Pancreas (tissue), 10 donors: ENCODE measurements around the gene TMEM129. TPM values are rescaled to one million over a fixed set of nuclear protein-coding genes. Genes with fewer than 3 reads are reported as not detected.

Experiments used
- ATAC-seq, 4 donors: fragments of 200-7000 bp; cut with Tn5 transposase; one replicate each; pipeline versions ENCODE4 v1.8.0 to v1.9.1; 2020; ENCODE audit warnings: mild to moderate bottlenecking in 4 of 4, moderate library complexity in 4 of 4
- DNase-seq, 6 donors: peaks; one replicate each; pipeline ENCODE4 v3.0.0-alpha.2; 2020
- FAIRE-seq: peaks from 2 replicates; lab custom pipeline; 2012; peaks lifted over from hg19 to GRCh38; lab: Jason Lieb, UNC
- H3K27ac ChIP-seq, 4 donors: fragments of 200-600 bp; sonication (generic); 1 replicate in 3 of 4; 2 replicates in 1 of 4; pipeline versions ENCODE4 v1.5.0 to v1.8.0; 2020
- H3K27me3 ChIP-seq, 4 donors: fragments of 200-600 bp; one replicate each; pipeline ENCODE4 v1.8.0; 2021
- H3K36me3 ChIP-seq, 3 donors: fragments of 200-600 bp; sonication (generic) in 1 of 3; one replicate each; pipeline versions ENCODE4 v1.5.0 to v1.8.0; 2020 to 2021
- H3K4me1 ChIP-seq, 3 donors: fragments of 200-600 bp; one replicate each; pipeline ENCODE4 v1.8.0; 2021
- H3K4me3 ChIP-seq, 4 donors: fragments of 200-600 bp; sonication (generic) in 2 of 4; one replicate each; pipeline versions ENCODE4 v1.5.0 to v1.8.0; 2020 to 2021
- H3K9me3 ChIP-seq, 4 donors: fragments of 200-600 bp; one replicate each; pipeline ENCODE4 v1.8.0; 2021
- WGBS, 2 donors: extraction: QIAGEN DNeasy Blood & Tissue Kit; methylation state at CpG; one replicate each; pipeline ENCODE4 v1.1.7; 2013; 5-methylcytosine and 5-hydroxymethylcytosine counted together
- intact Hi-C, 3 donors: fragments of 100-400 bp; cut with DNase I; formaldehyde crosslinking; loops; one replicate each; pipeline versions ENCODE4 v1.11.1 to v1.14.2; 2022
- polyA plus RNA-seq, 2 donors: library from polyadenylated mRNA; stranded (reverse); fragments of 200-250 nt; gene quantifications; one replicate each; pipeline ENCODE4 v1.2.3, GENCODE V29; 2013
- total RNA-seq, 6 donors: library from RNA; stranded (reverse); fragmentation: NEBNext Ultra II Directional in 4 of 6; extraction: Animal tissue kit (Norgen Biotek cat#: 25700) in 4 of 6; gene quantifications; one replicate each; pipeline versions ENCODE4 v1.2.1 to v1.2.4, GENCODE V29; 2021 to 2023
- TF ChIP-seq, protein P1 (sequence below), 4 donors: fragments of 200-600 bp; sonication (generic) in 3 of 4; IDR thresholded peaks; one replicate each; pipeline versions ENCODE4 v1.5.0 to v1.8.0; 2021; ENCODE audit warnings: antibody characterized with exemption in 4 of 4
- donor health status: healthy with polysubstance abuse.
- donor health status: DM: no; HTN: no; CAD: no; lungs with moderate emphysema.
- donor health status: DM: no; HTN: no; CAD: no.
- donor health status: control.
- donor health status: control.
- donor health status: Bipolar disorder and iron deficiency.
- donor health status: DM: yes; HTN: yes; CAD: no.
- donor health status: DM: no; HTN: no; CAD: no.
- donor health status: DM: no; HTN: no; CAD: no.
- donor health status: DM: yes; HTN: yes; CAD: no.

Gene TMEM129
- total and polyA plus RNA-seq, 8 donors: 17.2 to 32.7 (median 20.0) TPM

DNA sequence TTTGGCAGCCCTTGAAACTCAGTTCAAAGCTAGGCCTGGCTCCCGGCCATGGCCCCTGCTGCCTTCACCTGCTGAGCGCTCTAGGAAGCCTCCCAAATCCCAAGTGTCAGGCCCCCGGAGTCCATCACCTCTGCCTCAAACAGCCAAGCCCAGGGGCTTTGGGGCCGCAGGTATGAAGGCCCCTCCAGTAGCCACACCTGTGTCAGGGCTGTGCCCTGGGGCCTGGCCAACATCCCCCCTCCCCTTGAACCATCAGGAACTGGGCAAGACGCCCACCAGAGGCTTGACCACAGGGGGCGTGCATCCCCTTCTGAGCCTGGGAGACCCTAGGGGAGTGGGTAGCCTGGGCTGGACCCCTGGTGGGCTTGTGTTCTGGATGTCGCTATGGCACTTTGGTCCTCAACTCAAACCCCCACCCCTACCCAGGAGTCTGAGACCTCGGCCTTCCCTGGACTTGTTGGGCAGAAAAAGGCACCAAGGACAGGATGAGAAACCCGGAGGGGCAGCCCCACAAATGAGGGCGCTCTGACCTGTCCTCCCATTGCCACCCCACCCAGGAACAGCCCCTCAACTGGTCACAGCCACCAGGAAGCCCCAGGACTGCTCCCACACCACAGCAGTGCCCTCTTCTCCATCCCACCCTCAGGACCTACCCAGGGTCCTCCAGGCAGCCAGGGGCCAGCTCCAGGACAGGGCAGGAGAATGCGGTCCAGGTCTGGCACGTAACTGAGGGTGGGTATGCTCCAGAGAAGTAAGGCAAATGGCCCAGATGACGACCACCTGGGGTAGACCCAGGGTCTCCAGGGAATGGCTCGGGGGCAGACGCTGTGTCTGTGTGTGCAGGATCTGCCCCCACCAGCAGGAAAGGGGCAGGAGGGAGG is 4.8 kb downstream of the TMEM129 start:
- DNase-seq (peak in 2 of 6 donors; percentile 56 to 58), FAIRE-seq (no peak), ATAC-seq (no peak)
- Histone ChIP-seq H3K36me3 (peaks cover 0 to 7% (median 0%) of the 10 kb centered on the region in 3 donors), H3K9me3 (no peaks in the 10 kb centered on the region), H3K27ac (no peak overlapping the region), H3K4me3 (no peak overlapping the region), H3K27me3 (no peaks in the 10 kb centered on the region), H3K4me1 (peaks cover 0 to 32% (median 28%) of the 10 kb centered on the region in 3 donors)
- 84 to 88% methylated on average over 15 of the region's 15 CpGs for WGBS, 2 donors
- TF ChIP-seq, protein P1, sequence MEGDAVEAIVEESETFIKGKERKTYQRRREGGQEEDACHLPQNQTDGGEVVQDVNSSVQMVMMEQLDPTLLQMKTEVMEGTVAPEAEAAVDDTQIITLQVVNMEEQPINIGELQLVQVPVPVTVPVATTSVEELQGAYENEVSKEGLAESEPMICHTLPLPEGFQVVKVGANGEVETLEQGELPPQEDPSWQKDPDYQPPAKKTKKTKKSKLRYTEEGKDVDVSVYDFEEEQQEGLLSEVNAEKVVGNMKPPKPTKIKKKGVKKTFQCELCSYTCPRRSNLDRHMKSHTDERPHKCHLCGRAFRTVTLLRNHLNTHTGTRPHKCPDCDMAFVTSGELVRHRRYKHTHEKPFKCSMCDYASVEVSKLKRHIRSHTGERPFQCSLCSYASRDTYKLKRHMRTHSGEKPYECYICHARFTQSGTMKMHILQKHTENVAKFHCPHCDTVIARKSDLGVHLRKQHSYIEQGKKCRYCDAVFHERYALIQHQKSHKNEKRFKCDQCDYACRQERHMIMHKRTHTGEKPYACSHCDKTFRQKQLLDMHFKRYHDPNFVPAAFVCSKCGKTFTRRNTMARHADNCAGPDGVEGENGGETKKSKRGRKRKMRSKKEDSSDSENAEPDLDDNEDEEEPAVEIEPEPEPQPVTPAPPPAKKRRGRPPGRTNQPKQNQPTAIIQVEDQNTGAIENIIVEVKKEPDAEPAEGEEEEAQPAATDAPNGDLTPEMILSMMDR (IDR thresholded peaks at IDR 0.05): no peak
- intact Hi-C loops: no loop called here

DNA sequence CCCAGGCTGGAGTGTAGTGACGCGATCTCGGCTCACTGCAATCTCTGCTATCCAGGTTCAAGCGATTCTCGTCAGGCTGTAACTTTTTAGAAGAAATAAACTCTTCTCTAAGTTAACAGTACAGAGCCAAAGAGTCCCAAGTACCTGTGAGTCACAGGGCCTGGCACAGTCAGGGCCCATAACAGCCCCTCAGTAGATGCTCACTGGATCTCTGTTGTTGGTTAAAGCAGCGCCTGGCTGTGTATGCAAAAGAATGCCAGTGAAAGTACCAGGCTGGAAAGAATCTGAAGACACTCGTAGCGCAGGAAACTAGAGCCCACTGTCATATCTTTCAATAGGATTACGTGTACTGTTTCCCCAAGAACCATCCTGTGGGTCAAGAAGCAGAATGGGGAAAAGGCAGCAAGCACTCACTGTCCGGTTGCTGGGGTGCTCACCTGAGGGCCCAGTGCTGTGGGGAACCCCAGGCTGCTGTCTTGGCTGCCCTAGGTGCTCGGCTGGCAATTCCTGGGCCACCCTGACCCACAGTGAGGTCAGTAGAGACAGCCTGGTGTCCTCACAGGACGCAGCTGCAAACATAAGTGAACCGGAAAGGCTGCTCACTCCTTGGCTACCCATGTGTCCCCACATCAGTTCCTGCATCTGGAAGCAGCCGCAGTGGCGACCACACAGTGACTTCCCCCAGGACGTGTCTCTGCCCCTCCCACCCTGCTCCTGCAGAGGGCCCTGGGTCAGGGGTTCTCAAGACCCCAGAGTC is 5.9 kb downstream of the TMEM129 start:
- intact Hi-C loops: no loop called here
- no peak for ATAC-seq
- DNase-seq: peak in 2 of 6 donors; percentile 38 to 50
- no peak for FAIRE-seq
- no peak overlapping the region for H3K27ac ChIP-seq
- TF ChIP-seq, protein P1 (IDR thresholded peaks at IDR 0.05): no peak
- peaks cover 0 to 7% (median 0%) of the 10 kb centered on the region in 3 donors for H3K36me3 ChIP-seq
- 78 to 81% methylated on average over 16 of the region's 16 CpGs for WGBS, 2 donors
- no peaks in the 10 kb centered on the region for H3K27me3 ChIP-seq
- no peak overlapping the region for H3K4me3 ChIP-seq
- H3K4me1 ChIP-seq: peaks cover 0 to 40% (median 33%) of the 10 kb centered on the region in 3 donors
- no peaks in the 10 kb centered on the region for H3K9me3 ChIP-seq

DNA sequence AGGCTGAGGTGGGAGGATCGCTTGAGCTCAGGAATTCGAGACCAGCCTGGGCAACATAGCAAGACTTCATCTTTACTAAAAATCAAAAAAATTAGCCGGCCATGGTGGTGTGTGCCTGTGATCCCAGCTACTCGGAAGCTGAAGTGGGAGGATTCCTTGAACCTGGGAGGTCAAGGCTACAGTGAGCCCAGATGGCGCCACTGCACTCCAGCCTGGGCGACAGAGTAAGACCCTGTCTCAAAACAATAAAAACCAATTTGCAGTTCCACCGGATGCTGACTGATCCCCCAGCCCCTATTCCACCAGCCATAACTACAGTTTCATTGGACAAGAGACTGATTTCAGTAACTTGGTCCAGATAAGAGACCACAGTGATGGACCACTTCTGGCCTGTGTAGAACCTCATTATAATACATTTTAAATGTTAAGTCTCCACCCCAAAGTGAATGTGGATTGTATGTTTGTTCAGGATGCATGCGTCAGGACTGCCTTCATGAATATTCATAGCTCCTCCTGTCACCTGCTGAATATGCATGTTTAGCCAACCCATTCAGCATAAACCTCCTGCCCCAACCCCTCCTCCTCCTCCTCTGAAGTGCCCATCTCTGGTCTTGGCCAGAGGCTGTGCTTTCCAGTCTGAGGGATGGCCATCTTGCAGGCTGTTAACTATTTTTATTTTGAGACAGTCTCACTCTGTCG is 6.7 kb downstream of the TMEM129 start:
- peaks cover 0 to 7% (median 0%) of the 10 kb centered on the region in 3 donors for H3K36me3 ChIP-seq
- WGBS, 2 donors: 58 to 62% methylated on average over 9 of the region's 9 CpGs
- no peak for DNase-seq
- H3K4me3 ChIP-seq: peak overlapping the region in 1 of 4 donors; percentile 95
- H3K27ac ChIP-seq: no peak overlapping the region
- intact Hi-C loops: no loop called here
- FAIRE-seq: no peak
- no peak for ATAC-seq
- no peaks in the 10 kb centered on the region for H3K9me3 ChIP-seq
- peaks cover 0 to 35% (median 29%) of the 10 kb centered on the region in 3 donors for H3K4me1 ChIP-seq
- TF ChIP-seq, protein P1 (IDR thresholded peaks at IDR 0.05): no peak
- H3K27me3 ChIP-seq: no peaks in the 10 kb centered on the region

DNA sequence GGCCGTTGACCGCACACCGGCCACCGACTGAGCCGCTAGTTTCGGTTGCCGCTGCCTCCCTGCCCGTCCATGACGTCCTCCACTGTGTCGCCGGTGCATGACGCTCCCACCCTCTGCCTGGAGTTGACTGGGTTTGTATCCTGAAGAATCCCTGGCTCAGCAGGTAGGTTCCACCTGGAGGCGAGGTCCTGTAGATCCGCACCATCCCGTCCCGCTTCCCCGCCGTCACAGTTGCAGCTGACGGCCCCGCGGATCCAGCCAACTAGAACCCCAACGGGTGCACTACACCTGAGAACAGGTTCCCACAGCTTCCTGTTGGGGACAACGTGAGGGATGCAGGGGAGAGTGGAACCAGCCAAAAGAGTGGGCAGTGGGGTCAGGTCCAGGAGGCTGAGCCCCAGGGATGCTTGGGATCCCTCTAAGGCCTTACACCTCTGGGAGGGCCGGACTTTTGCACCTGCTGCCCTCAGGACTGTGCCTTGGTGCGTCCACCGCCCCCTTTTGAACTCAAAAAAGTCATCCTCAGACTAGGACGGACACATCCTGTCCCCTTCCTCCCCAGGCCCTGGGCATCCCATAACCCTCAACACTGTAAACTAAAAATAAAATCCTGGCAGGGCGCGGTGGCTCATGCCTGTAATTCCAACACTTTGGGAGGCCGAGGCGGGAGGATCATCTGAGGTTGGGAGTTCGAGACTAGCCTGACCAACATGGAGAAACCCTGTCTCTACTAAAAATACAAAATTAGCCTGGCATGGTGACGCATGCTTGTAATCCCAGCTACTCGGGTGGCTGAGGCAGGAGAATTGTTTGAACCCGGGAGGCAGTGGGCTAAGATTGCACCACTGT is 7.9 kb downstream of the TMEM129 start:
- peak; percentile 0 to 8 (median 1) for ATAC-seq
- no peaks in the 10 kb centered on the region for H3K9me3 ChIP-seq
- WGBS, 2 donors: 15 to 17% methylated on average over 35 of the region's 35 CpGs
- TF ChIP-seq, protein P1 (IDR thresholded peaks at IDR 0.05): no peak
- H3K4me1 ChIP-seq: peaks cover 0 to 30% (median 29%) of the 10 kb centered on the region in 3 donors
- intact Hi-C loops: no loop called here
- FAIRE-seq: no peak
- H3K36me3 ChIP-seq: peaks cover 0 to 7% (median 0%) of the 10 kb centered on the region in 3 donors
- peak in 2 of 6 donors; percentile 30 to 35 for DNase-seq
- peak overlapping the region; percentile 61 to 95 (median 79) for H3K4me3 ChIP-seq
- peak overlapping the region; percentile 100 for H3K27ac ChIP-seq
- no peaks in the 10 kb centered on the region for H3K27me3 ChIP-seq
